NCI-H1694 (cell line): ENCODE data around the gene SYT9.

Experiments
- DNase-seq: peaks from one replicate; lab custom pipeline; 2025; lab: John Stamatoyannopoulos, UW

Gene SYT9

GRCh38 chr11:7427733-7428132 lies 176.0 kb downstream of the SYT9 start:
- no peak for DNase-seq

- no peak for DNase-seq
Measured at GRCh38 chr11:7428196-7428595, 176.5 kb downstream of the SYT9 start.

- no peak for DNase-seq
Measured at GRCh38 chr11:7430496-7430895, 178.8 kb downstream of the SYT9 start.

- DNase-seq: no peak
Measured at GRCh38 chr11:7435176-7435575, 183.5 kb downstream of the SYT9 start.

- DNase-seq: no peak
Measured at GRCh38 chr11:7436146-7436545, 184.4 kb downstream of the SYT9 start.

- no peak for DNase-seq
Measured at GRCh38 chr11:7436657-7437056, 185.0 kb downstream of the SYT9 start.

- no peak for DNase-seq
Measured at GRCh38 chr11:7437696-7438095, 186.0 kb downstream of the SYT9 start.

GRCh38 chr11:7439746-7440320 lies 188.1 kb downstream of the SYT9 start:
- no peak for DNase-seq

GRCh38 chr11:7442588-7443215 lies 191.0 kb downstream of the SYT9 start:
- peak; percentile 21 for DNase-seq

GRCh38 chr11:7444091-7444981 lies 192.6 kb downstream of the SYT9 start:
- DNase-seq: no peak

- no peak for DNase-seq
Measured at GRCh38 chr11:7445564-7445963, 193.9 kb downstream of the SYT9 start.

GRCh38 chr11:7448201-7448600 lies 196.5 kb downstream of the SYT9 start:
- DNase-seq: no peak

- no peak for DNase-seq
Measured at GRCh38 chr11:7449211-7449840, 197.6 kb downstream of the SYT9 start.

GRCh38 chr11:7449841-7450214 lies 198.1 kb downstream of the SYT9 start:
- no peak for DNase-seq

GRCh38 chr11:7450836-7451235 lies 199.1 kb downstream of the SYT9 start:
- no peak for DNase-seq

GRCh38 chr11:7451520-7451919 lies 199.8 kb downstream of the SYT9 start:
- DNase-seq: no peak

- no peak for DNase-seq
Measured at GRCh38 chr11:7451952-7452494, 200.3 kb downstream of the SYT9 start.

GRCh38 chr11:7454854-7455253 lies 203.2 kb downstream of the SYT9 start:
- no peak for DNase-seq

- DNase-seq: no peak
Measured at GRCh38 chr11:7457211-7457610, 205.5 kb downstream of the SYT9 start.

- no peak for DNase-seq
Measured at GRCh38 chr11:7462706-7463105, 211.0 kb downstream of the SYT9 start.

- no peak for DNase-seq
Measured at GRCh38 chr11:7467652-7468051, 215.9 kb downstream of the SYT9 start.

- DNase-seq: no peak
Measured at GRCh38 chr11:7469351-7469865, 217.7 kb downstream of the SYT9 start.
